Vagina (tissue), 2 donors: ENCODE results near the gene C5orf63. TPM values are rescaled to one million over a fixed set of nuclear protein-coding genes. Genes with fewer than 3 reads are reported as not detected.

Experiments
- DNase-seq, 2 donors: peaks; one replicate each; pipeline ENCODE4 v3.0.0-alpha.2; 2017; ENCODE audit errors: extremely low spot score in 2 of 2
- H3K27ac ChIP-seq: fragments of 200-600 bp; sonication (generic); one replicate; pipeline ENCODE4 v1.5.1; 2019
- H3K27me3 ChIP-seq: fragments of 200-600 bp; sonication (generic); one replicate; pipeline ENCODE4 v1.5.1; 2019
- H3K36me3 ChIP-seq, 2 donors: fragments of 200-600 bp; sonication (generic); one replicate each; pipeline ENCODE4 v1.5.1; 2017 to 2019
- H3K4me1 ChIP-seq: fragments of 200-600 bp; sonication (generic); one replicate; pipeline ENCODE4 v1.5.1; 2019
- H3K4me3 ChIP-seq, 2 donors: fragments of 200-600 bp; sonication (generic); 1 replicate in 1 of 2; 2 replicates in 1 of 2; pipeline ENCODE4 v1.5.1; 2016 to 2019
- H3K9me3 ChIP-seq: fragments of 200-600 bp; sonication (generic); one replicate; pipeline ENCODE4 v1.5.1; 2019
- CTCF ChIP-seq, 3 experiments: fragments of 450-650 bp in 2 of 3; fragments of 200-600 bp in 1 of 3; sonication (generic) in 1 of 3; IDR thresholded peaks; one replicate each; pipeline ENCODE4 v1.5.1; 2017 to 2019; ENCODE audit warnings: antibody characterized with exemption in 3 of 3, mild to moderate bottlenecking in 2 of 3, moderate library complexity in 2 of 3
- POLR2A ChIP-seq, 2 donors: fragments of 450-650 bp; IDR thresholded peaks; one replicate each; pipeline ENCODE4 v1.6.1; 2017; ENCODE audit warnings: antibody characterized with exemption in 2 of 2, mild to moderate bottlenecking in 2 of 2, moderate library complexity in 2 of 2
- POLR2AphosphoS5 ChIP-seq, 2 donors: sonication (generic); formaldehyde crosslinking; IDR thresholded peaks; one replicate each; pipeline ENCODE4 v1.9.0; 2017; ENCODE audit warnings: antibody characterized with exemption in 2 of 2, mild to moderate bottlenecking in 2 of 2, low read depth in 1 of 2; ENCODE audit not compliant: insufficient read depth in 1 of 2
- intact Hi-C: fragments of 100-400 bp; cut with DNase I; formaldehyde crosslinking; loops from one replicate; pipeline ENCODE4 v1.15.1; 2023
- total RNA-seq: library from RNA; depleted of rRNA; stranded (reverse); fragments of >200 nt; gene quantifications from one replicate; pipeline ENCODE4 v1.2.3, GENCODE V29; 2016

Gene C5orf63
- total RNA-seq, 1 donor from 2014 or later: 0.98 TPM

GRCh38 chr5:127031863-127032232, 41.5 kb downstream of the C5orf63 start:
- Histone ChIP-seq H3K27ac (no peak overlapping the region), H3K4me3 (no peak overlapping the region), H3K4me1 (peaks cover 13% of the 10 kb centered on the region), H3K27me3 (no peaks in the 10 kb centered on the region), H3K9me3 (no peaks in the 10 kb centered on the region), H3K36me3 (no peaks in the 10 kb centered on the region)
- TF ChIP-seq POLR2AphosphoS5 (IDR thresholded peaks at IDR 0.05; ENCODE audit: insufficient read depth in 1 of 2, low read depth in 1 of 2): no peak
- no peak for TF ChIP-seq CTCF (IDR thresholded peaks at IDR 0.05)
- TF ChIP-seq POLR2A (IDR thresholded peaks at IDR 0.05): no peak
- DNase-seq: no peak
- intact Hi-C loops: no loop called here

GRCh38 chr5:127031147-127031862, 42.0 kb downstream of the C5orf63 start:
- Histone ChIP-seq H3K27ac (peak overlapping the region; percentile 34), H3K4me1 (peaks cover 13% of the 10 kb centered on the region), H3K4me3 (peak overlapping the region; percentile 64 to 67), H3K9me3 (no peaks in the 10 kb centered on the region), H3K27me3 (no peaks in the 10 kb centered on the region), H3K36me3 (no peaks in the 10 kb centered on the region)
- intact Hi-C loops: no loop called here
- no peak for TF ChIP-seq CTCF (IDR thresholded peaks at IDR 0.05)
- TF ChIP-seq POLR2A (IDR thresholded peaks at IDR 0.05): no peak
- DNase-seq: no peak

GRCh38 chr5:127030259-127031146, 42.8 kb downstream of the C5orf63 start, which contains the start of gene MARCHF3:
Gene MARCHF3, minus strand, starts transcription at chr5:127030558. Its CDS starts 112,387 bp downstream, at chr5:126918171.
- peak within 1 kb of the TSS; percentile 72 for H3K27ac ChIP-seq
- peaks cover 13% of the 10 kb centered on the region for H3K4me1 ChIP-seq
- peak in 1 of 2 donors; percentile 94 for DNase-seq
- intact Hi-C loops: no loop called here
- H3K36me3 ChIP-seq: no peaks in the 10 kb centered on the region
- peak; percentile 19 to 67 for TF ChIP-seq POLR2A (IDR thresholded peaks at IDR 0.05)
- TF ChIP-seq CTCF (IDR thresholded peaks at IDR 0.05): no peak
- TF ChIP-seq POLR2AphosphoS5 (IDR thresholded peaks at IDR 0.05; ENCODE audit: insufficient read depth in 1 of 2, low read depth in 1 of 2): peak; percentile 56 to 91
- H3K9me3 ChIP-seq: no peaks in the 10 kb centered on the region
- H3K27me3 ChIP-seq: no peaks in the 10 kb centered on the region
- peak within 1 kb of the TSS; percentile 64 to 67 for H3K4me3 ChIP-seq

- H3K9me3 ChIP-seq: no peaks in the 10 kb centered on the region
- peaks cover 13% of the 10 kb centered on the region for H3K4me1 ChIP-seq
- H3K4me3 ChIP-seq: peak overlapping the region; percentile 64 to 67
- H3K27ac ChIP-seq: peak overlapping the region; percentile 72
- intact Hi-C loops: no loop called here
- DNase-seq: no peak
- H3K36me3 ChIP-seq: no peaks in the 10 kb centered on the region
- no peaks in the 10 kb centered on the region for H3K27me3 ChIP-seq
- TF ChIP-seq POLR2A (IDR thresholded peaks at IDR 0.05): no peak
- no peak for TF ChIP-seq POLR2AphosphoS5 (IDR thresholded peaks at IDR 0.05; ENCODE audit: insufficient read depth in 1 of 2, low read depth in 1 of 2)
- peak in 1 of 3 experiments; percentile 35 for TF ChIP-seq CTCF (IDR thresholded peaks at IDR 0.05)
These were observed 43.6 kb downstream of the C5orf63 start for GRCh38 chr5:127029581-127030258.
